Gastroesophageal sphincter (tissue), 3 donors: ENCODE measurements around the gene PRRG3.

Source experiments
- EP300 ChIP-seq: sonication (generic); formaldehyde crosslinking; IDR thresholded peaks from one replicate; pipeline ENCODE4 v1.6.1; 2017; ENCODE audit warnings: antibody characterized with exemption, mild to moderate bottlenecking
- POLR2A ChIP-seq, 2 donors: fragments of 450-650 bp; IDR thresholded peaks; one replicate each; pipeline ENCODE4 v1.6.1; 2017; ENCODE audit warnings: antibody characterized with exemption in 2 of 2, mild to moderate bottlenecking in 2 of 2, moderate library complexity in 1 of 2
- POLR2AphosphoS5 ChIP-seq: sonication (generic); formaldehyde crosslinking; IDR thresholded peaks from one replicate; pipeline ENCODE4 v1.6.1; 2017; ENCODE audit warnings: antibody characterized with exemption
- TF ChIP-seq, protein P1 (sequence below), 4 experiments: fragments of 200-600 bp in 2 of 4; fragments of 450-650 bp in 2 of 4; sonication (generic) in 1 of 4; IDR thresholded peaks; one replicate each; pipeline ENCODE4 v1.5.1; 2017 to 2019; ENCODE audit warnings: antibody characterized with exemption in 4 of 4, mild to moderate bottlenecking in 2 of 4, moderate library complexity in 2 of 4

DNA sequence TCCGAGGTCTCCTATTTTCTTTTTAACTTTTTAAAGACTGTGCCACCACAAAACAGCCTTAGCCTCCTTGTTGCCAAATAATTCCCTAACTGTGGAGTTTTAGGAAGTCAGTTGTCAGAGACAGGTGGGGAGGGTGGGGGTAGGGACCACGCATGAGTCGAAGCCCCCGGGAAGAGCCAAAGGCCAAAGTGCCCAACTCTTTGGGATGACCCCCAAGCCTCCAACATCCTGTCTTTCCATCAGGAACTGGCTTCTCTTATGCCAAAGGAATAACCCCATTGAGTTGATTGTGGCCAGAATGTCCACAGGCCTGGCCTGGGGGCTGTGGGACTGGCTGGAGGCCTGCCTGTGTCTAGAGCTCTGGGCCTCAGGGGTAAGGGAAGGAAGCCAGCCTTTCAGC is 5.8 kb downstream of the PRRG3 start:
- TF ChIP-seq POLR2A (IDR thresholded peaks at IDR 0.05) (no peak), POLR2AphosphoS5 (no peak), EP300 (no peak)
- TF ChIP-seq, protein P1, sequence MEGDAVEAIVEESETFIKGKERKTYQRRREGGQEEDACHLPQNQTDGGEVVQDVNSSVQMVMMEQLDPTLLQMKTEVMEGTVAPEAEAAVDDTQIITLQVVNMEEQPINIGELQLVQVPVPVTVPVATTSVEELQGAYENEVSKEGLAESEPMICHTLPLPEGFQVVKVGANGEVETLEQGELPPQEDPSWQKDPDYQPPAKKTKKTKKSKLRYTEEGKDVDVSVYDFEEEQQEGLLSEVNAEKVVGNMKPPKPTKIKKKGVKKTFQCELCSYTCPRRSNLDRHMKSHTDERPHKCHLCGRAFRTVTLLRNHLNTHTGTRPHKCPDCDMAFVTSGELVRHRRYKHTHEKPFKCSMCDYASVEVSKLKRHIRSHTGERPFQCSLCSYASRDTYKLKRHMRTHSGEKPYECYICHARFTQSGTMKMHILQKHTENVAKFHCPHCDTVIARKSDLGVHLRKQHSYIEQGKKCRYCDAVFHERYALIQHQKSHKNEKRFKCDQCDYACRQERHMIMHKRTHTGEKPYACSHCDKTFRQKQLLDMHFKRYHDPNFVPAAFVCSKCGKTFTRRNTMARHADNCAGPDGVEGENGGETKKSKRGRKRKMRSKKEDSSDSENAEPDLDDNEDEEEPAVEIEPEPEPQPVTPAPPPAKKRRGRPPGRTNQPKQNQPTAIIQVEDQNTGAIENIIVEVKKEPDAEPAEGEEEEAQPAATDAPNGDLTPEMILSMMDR (IDR thresholded peaks at IDR 0.05): no peak
